ENCODE data around the gene DNM1.

The DNM1 gene

GRCh38 chr9:128190013-128190412 is 13.2 kb upstream of the DNM1 start:
- TF ChIP-seq CTCF (IDR thresholded peaks at IDR 0.05) = no peak

GRCh38 chr9:128190516-128191405 is 12.4 kb upstream of the DNM1 start:
- no peak for TF ChIP-seq CTCF (IDR thresholded peaks at IDR 0.05)

GRCh38 chr9:128191406-128192046 is 11.7 kb upstream of the DNM1 start, which contains the start of gene CIZ1:
TSS of gene CIZ1 (minus strand) at chr9:128191572. CDS start at chr9:128190857, 715 bp downstream.
- peak; percentile 93 for TF ChIP-seq CTCF (IDR thresholded peaks at IDR 0.05)

GRCh38 chr9:128192601-128193371 is 10.4 kb upstream of the DNM1 start:
- no peak for TF ChIP-seq CTCF (IDR thresholded peaks at IDR 0.05)

GRCh38 chr9:128193469-128194096 is 9.6 kb upstream of the DNM1 start:
- no peak for TF ChIP-seq CTCF (IDR thresholded peaks at IDR 0.05)

GRCh38 chr9:128201441-128202369 is 1.5 kb upstream of the DNM1 start:
- TF ChIP-seq CTCF (IDR thresholded peaks at IDR 0.05) = no peak
